HG03095 (cell line): ENCODE measurements around the gene MRLN.

Source experiments
- ATAC-seq: cut with Tn5 transposase; IDR thresholded peaks from one replicate; pipeline ENCODE4 v1.9.1; 2021; ENCODE audit warnings: moderate library complexity; ENCODE audit not compliant: unreplicated experiment

The MRLN gene

GRCh38 chr10:59706851-59707797 is 46.1 kb downstream of the MRLN start:
- no peak for ATAC-seq

GRCh38 chr10:59705931-59706330 is 47.3 kb downstream of the MRLN start:
- ATAC-seq, result no peak

GRCh38 chr10:59704630-59705029 is 48.6 kb downstream of the MRLN start:
- ATAC-seq, result no peak

- ATAC-seq, result no peak
Measured at GRCh38 chr10:59702347-59702746, 50.9 kb downstream of the MRLN start.

- ATAC-seq, result no peak
Measured at GRCh38 chr10:59700709-59701108, 52.5 kb downstream of the MRLN start.

GRCh38 chr10:59698326-59698725 is 54.9 kb downstream of the MRLN start:
- ATAC-seq, result no peak

GRCh38 chr10:59695637-59696036 is 57.6 kb downstream of the MRLN start:
- no peak for ATAC-seq

- no peak for ATAC-seq
Measured at GRCh38 chr10:59694936-59695335, 58.3 kb downstream of the MRLN start.

GRCh38 chr10:59692113-59692512 is 61.1 kb downstream of the MRLN start:
- no peak for ATAC-seq

GRCh38 chr10:59688921-59689351 is 64.3 kb downstream of the MRLN start:
- no peak for ATAC-seq

GRCh38 chr10:59687657-59688056 is 65.6 kb downstream of the MRLN start:
- no peak for ATAC-seq
